ENCODE measurements around the gene SPRED3.
A peak's percentile ranks its signal among the peaks of the same experiment; 100 is the strongest.

GRCh38 chr19:38374332-38375097 lies 14.0 kb upstream of the SPRED3 start, which contains the start of gene PSMD8:
- TF ChIP-seq POLR2A (IDR thresholded peaks at IDR 0.05), result peak; percentile 92 to 95
- TF ChIP-seq CTCF (IDR thresholded peaks at IDR 0.05), result peak in 2 of 4 experiments; percentile 14 to 33
- no peak for TF ChIP-seq EP300 (IDR thresholded peaks at IDR 0.05)

Measured in gastroesophageal sphincter (tissue), 3 donors.